ENCODE results near the gene CDC42BPB. TPM values are rescaled to one million over a fixed set of nuclear protein-coding genes. Genes with fewer than 3 reads are reported as not detected.

CDC42BPB gene
- total and polyA plus RNA-seq, 2 of the 13 experiments (the other 11 are each of a cell fraction or from before 2014, with no cell fraction given) = 19.7 to 32.3 TPM

DNA sequence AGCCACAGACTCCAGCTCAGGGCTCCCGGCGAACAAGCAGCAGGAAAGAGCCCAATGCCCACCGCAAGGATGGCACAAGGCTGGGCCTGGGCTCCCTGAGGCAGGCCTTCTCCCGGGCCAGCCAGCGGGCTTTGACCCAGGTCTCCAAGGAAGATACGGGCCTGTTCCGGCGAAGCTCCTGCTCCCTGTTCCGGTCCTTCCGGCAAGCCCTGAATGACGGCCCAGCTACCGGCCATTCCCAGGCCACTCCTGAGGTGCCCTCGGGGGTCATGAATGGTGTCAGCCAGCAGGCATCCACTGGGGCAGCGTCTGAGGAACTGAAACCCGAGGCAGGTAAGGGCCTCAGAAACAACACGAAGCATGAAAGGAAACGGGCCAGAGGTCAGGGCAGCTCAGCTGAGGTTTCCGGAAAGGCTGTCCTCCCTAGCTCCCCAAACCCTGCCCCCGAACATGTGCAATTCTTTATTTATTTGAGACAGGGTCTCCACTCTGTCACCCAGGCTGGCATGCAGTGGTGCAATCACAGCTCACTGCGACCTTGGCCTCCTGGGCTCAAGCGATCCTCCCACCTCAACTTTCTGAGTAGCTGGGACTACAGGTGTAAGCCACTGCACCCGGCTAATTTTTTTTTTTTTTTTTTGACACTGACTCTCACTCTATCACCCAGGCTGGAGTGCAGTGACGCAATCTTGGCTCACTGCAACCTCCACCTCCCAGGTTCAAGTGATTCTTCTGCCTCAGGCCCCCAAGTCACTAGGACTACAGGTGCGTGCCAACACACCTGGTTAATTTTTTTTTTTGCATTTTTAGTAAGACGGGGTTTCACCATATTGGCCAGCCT, 43.2 kb upstream of the CDC42BPB start (continued):
- TF ChIP-seq, protein P1, sequence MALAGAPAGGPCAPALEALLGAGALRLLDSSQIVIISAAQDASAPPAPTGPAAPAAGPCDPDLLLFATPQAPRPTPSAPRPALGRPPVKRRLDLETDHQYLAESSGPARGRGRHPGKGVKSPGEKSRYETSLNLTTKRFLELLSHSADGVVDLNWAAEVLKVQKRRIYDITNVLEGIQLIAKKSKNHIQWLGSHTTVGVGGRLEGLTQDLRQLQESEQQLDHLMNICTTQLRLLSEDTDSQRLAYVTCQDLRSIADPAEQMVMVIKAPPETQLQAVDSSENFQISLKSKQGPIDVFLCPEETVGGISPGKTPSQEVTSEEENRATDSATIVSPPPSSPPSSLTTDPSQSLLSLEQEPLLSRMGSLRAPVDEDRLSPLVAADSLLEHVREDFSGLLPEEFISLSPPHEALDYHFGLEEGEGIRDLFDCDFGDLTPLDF (CRISPR knock-in tag; IDR thresholded peaks at IDR 0.05) = peak; percentile 62; the same call in 1 of the 2 replicates
- TF ChIP-seq, protein P2, sequence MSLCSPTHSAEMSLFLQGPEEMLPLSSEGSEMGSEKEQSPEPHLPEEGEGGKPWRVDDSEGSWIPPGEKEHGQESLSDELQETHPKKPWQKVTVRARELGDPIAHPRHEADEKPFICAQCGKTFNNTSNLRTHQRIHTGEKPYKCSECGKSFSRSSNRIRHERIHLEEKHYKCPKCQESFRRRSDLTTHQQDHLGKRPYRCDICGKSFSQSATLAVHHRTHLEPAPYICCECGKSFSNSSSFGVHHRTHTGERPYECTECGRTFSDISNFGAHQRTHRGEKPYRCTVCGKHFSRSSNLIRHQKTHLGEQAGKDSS (CRISPR knock-in tag; IDR thresholded peaks at IDR 0.05; ENCODE audit: borderline replicate concordance, low read depth) = peak; percentile 83
- TF ChIP-seq CBFB (CRISPR knock-in tag; IDR thresholded peaks at IDR 0.05) (0 out of 2 replicates have a peak, but pooled peaks have one; percentile 19), ZNF354B (CRISPR knock-in tag; IDR thresholded peaks at IDR 0.05) (no peak)
- TF ChIP-seq, protein P3, sequence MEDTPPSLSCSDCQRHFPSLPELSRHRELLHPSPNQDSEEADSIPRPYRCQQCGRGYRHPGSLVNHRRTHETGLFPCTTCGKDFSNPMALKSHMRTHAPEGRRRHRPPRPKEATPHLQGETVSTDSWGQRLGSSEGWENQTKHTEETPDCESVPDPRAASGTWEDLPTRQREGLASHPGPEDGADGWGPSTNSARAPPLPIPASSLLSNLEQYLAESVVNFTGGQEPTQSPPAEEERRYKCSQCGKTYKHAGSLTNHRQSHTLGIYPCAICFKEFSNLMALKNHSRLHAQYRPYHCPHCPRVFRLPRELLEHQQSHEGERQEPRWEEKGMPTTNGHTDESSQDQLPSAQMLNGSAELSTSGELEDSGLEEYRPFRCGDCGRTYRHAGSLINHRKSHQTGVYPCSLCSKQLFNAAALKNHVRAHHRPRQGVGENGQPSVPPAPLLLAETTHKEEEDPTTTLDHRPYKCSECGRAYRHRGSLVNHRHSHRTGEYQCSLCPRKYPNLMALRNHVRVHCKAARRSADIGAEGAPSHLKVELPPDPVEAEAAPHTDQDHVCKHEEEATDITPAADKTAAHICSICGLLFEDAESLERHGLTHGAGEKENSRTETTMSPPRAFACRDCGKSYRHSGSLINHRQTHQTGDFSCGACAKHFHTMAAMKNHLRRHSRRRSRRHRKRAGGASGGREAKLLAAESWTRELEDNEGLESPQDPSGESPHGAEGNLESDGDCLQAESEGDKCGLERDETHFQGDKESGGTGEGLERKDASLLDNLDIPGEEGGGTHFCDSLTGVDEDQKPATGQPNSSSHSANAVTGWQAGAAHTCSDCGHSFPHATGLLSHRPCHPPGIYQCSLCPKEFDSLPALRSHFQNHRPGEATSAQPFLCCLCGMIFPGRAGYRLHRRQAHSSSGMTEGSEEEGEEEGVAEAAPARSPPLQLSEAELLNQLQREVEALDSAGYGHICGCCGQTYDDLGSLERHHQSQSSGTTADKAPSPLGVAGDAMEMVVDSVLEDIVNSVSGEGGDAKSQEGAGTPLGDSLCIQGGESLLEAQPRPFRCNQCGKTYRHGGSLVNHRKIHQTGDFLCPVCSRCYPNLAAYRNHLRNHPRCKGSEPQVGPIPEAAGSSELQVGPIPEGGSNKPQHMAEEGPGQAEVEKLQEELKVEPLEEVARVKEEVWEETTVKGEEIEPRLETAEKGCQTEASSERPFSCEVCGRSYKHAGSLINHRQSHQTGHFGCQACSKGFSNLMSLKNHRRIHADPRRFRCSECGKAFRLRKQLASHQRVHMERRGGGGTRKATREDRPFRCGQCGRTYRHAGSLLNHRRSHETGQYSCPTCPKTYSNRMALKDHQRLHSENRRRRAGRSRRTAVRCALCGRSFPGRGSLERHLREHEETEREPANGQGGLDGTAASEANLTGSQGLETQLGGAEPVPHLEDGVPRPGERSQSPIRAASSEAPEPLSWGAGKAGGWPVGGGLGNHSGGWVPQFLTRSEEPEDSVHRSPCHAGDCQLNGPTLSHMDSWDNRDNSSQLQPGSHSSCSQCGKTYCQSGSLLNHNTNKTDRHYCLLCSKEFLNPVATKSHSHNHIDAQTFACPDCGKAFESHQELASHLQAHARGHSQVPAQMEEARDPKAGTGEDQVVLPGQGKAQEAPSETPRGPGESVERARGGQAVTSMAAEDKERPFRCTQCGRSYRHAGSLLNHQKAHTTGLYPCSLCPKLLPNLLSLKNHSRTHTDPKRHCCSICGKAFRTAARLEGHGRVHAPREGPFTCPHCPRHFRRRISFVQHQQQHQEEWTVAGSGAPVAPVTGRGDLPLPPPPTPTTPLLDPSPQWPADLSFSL (CRISPR knock-in tag; IDR thresholded peaks at IDR 0.05) = no peak
- TF ChIP-seq, protein P4, sequence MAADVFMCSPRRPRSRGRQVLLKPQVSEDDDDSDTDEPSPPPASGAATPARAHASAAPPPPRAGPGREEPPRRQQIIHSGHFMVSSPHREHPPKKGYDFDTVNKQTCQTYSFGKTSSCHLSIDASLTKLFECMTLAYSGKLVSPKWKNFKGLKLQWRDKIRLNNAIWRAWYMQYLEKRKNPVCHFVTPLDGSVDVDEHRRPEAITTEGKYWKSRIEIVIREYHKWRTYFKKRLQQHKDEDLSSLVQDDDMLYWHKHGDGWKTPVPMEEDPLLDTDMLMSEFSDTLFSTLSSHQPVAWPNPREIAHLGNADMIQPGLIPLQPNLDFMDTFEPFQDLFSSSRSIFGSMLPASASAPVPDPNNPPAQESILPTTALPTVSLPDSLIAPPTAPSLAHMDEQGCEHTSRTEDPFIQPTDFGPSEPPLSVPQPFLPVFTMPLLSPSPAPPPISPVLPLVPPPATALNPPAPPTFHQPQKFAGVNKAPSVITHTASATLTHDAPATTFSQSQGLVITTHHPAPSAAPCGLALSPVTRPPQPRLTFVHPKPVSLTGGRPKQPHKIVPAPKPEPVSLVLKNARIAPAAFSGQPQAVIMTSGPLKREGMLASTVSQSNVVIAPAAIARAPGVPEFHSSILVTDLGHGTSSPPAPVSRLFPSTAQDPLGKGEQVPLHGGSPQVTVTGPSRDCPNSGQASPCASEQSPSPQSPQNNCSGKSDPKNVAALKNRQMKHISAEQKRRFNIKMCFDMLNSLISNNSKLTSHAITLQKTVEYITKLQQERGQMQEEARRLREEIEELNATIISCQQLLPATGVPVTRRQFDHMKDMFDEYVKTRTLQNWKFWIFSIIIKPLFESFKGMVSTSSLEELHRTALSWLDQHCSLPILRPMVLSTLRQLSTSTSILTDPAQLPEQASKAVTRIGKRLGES (CRISPR knock-in tag; IDR thresholded peaks at IDR 0.05; ENCODE audit: borderline replicate concordance) = peak; percentile 74; the same call in 1 of the 2 replicates
- TF ChIP-seq, protein P5, sequence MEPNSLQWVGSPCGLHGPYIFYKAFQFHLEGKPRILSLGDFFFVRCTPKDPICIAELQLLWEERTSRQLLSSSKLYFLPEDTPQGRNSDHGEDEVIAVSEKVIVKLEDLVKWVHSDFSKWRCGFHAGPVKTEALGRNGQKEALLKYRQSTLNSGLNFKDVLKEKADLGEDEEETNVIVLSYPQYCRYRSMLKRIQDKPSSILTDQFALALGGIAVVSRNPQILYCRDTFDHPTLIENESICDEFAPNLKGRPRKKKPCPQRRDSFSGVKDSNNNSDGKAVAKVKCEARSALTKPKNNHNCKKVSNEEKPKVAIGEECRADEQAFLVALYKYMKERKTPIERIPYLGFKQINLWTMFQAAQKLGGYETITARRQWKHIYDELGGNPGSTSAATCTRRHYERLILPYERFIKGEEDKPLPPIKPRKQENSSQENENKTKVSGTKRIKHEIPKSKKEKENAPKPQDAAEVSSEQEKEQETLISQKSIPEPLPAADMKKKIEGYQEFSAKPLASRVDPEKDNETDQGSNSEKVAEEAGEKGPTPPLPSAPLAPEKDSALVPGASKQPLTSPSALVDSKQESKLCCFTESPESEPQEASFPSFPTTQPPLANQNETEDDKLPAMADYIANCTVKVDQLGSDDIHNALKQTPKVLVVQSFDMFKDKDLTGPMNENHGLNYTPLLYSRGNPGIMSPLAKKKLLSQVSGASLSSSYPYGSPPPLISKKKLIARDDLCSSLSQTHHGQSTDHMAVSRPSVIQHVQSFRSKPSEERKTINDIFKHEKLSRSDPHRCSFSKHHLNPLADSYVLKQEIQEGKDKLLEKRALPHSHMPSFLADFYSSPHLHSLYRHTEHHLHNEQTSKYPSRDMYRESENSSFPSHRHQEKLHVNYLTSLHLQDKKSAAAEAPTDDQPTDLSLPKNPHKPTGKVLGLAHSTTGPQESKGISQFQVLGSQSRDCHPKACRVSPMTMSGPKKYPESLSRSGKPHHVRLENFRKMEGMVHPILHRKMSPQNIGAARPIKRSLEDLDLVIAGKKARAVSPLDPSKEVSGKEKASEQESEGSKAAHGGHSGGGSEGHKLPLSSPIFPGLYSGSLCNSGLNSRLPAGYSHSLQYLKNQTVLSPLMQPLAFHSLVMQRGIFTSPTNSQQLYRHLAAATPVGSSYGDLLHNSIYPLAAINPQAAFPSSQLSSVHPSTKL (CRISPR knock-in tag; IDR thresholded peaks at IDR 0.05) = peak; percentile 93
